ENCODE results near the gene HS1BP3.

HS1BP3 gene

DNA sequence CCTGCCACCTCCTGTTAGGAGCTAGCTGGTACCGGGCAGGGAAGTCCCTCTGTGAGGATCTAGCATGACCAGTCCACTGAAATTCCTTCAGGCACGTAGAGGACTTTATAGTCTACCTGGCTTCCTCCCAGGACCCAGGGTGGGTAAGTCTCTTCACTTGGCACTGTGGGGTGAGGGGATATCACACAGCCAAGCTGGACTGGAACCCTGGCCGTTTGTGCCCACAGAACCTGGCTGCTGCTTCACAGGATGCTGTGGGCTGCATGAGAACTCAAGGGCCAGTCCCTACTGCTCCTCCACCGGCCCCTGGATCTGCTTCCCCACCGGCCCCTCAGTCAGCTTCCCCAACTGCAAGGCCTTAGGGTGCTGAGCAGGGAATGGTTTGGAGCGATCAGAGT lies 35.8 kb downstream of the HS1BP3 start:
- DNase-seq, result no peak

DNA sequence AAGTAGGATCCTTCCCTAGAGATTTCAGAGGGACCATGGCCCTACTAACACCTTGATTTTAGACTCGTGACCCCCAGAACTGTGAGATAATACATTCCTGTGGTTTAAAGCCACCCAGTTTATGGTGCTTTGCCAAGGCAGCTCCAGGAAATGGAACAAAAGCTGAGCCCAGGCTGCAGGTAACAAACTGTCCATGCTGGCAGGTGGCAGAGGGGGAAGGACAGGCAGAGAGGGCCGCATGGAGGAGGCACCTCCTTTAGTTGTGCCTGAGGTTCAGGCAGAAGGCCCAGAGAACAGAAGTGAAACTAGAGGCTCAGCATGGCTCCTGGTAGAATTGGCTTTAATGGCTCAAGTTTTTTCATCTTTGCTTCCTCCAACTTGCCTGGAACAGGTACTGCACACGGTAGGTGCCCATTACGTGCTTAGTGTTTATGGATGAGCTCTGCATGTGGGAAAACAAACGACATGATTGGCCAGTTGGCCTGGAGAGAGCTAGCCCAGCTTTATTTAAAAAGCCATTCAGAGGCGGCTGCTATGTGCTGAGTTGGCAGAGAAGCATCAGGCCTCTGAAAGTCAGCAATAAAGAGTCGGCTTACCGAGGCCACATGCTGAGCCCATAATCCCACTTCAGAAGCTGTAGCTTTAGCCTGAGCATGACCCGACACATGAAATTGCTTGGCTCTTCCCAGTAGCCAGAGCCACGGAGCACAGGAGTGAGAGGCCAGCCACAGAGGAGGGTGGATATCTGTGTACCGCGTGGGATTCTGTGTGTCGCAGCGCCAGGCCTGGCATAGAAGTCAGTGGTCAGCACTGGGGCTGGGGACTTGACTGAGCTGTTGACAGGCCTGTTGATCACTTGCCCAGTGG lies 36.5 kb downstream of the HS1BP3 start:
- no peak for DNase-seq

DNA sequence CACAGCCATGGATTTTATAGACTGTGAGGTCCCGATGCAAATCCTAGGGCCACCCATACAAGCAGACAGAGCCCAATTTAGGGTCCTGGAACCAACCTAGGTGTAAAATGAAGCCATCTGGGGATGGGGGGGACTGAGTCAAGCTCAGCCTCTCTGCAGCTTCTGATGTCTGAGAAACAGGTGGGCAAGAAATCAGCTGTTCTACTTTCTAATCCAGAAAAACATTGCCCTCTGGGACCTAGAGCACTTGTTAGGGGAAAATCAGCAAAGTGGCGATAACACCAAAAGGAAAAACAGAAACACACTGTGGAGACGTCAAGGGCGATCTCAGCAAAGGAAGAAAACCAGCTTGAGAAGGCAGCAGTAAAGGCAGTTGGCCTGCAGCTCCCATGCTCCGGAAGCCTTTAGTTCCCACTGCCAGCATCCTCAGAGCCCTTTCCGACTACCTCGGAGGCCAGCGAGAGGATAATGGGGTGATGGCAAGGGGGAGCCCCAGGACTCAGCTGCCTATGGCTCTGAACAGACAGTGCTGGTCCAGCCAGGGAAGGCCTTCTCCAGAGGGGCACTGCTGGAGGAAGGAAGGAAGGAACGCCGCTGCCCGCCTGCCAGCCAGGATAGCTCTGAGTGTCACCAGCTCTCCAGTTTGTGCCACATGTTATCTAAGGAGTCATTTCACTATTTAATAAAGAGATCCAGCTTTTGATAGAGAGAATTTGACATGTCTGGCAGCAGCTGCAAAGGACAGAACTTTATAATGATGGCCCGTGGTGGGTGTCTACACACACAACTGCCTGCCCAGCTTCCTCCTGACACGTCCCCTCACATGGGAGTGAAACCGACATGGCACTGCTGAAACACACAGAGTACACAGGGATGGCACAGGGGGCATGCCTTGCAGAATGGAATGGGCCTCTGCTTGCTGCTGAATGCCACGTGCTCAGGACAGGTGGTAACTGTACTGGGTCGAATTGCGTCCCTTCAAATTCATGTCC lies 37.7 kb downstream of the HS1BP3 start:
- no peak for DNase-seq

DNA sequence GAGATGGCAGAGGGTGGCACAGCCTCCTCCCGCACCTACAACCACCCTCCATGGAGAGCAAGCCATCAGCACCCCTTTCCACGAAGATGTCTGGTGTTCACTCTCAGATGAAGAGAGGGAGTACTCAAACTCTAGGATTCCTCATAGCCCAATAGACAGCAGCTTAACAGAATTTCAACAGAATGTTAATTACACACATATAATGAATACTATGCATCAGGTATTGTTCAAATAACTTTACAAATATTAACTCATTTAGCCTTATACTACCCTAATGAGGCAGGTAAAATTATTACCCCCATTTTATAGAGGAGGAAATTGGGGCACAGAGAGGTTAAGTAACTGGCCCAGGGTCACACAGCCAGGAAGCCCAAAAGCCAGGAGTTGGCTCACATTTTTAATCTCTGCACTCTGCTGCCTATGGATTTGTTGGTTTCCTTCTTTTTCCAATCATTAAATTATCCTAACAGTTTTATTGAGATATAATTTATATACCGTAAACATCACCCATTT lies 39.0 kb downstream of the HS1BP3 start:
- DNase-seq, result no peak

DNA sequence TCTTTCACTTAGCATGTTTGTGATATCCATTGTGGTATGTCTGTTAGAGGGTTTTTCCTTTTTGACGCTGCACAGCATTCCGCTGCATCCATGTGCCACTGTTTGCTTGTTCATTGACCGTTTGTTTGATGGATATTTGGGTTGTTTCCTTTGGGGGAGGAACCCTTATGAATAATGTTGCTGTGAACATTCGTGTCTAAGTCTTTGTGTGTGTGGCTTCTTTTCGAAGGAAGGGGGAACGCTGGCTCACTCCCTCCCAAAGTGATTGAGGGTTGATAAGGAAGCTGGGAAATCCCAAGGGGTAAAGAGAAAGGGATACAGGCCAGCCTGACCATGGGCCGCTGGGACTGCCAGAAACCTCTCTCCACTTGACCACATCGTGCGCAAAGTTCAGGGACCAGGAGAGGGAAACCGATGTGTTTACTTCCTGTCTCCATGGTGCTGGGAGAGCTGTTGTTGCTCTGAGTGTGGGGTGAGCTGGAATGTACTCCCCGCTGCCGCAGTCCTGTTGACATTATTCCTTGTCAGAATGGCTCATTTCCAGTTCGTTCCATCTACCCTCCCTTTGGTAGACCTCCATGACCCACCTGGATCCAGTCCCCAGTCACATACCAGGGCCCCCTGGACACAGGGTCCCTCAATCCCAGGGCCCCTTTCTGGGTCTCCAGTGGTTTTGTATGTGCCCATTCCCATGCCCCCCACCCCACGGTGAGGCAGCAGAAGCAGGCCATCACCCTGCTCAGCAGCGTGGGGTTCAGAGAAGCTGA lies 39.6 kb downstream of the HS1BP3 start:
- no peak for DNase-seq

DNA sequence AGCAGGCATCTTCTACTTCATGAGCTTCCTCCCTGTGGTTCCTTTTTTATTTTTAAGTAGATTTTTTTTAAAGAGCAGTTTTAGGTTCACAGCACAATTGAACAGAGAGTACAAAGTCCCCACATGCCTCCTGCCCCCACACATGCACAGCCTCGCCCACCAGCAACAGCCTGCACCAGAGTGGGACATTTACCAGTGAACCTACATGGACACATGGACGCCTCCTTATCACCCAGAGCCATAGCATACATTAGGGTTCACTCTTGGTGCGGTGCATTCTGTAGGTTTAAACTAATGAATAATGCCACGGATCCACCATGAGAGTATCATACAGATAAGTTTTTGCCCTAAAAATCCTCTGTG lies 40.9 kb downstream of the HS1BP3 start:
- no peak for DNase-seq

DNA sequence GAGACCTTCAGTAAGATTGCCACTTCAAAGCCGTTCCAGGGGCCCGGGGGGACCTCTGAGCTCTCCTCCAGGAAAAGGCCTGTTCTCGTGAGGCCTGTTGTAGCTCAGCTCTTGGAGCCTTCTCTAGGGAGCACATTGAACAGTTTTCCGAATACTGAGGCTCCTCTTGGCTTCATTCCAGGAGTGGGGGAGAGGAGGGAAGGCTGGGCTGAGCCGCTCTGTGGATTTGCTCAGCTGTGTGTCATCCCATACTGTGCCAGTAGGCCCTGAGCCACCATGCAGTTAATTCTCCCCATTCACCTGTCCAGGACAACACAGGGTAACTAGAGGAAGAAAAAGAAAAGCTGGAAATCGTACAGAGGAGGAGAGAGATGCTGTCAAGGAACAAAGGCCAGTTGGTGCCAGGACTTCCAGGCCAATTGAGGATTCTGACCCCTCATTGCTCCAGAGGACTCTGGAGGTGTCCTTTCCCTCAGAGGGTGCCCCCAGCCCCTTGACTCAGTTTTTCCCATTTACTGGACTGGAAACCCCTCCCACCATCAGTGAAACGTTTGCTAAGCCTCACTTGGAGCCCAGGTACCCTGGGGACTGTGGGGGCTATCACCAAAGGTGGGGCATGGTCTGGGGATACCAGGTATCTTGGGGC lies 41.4 kb downstream of the HS1BP3 start:
- DNase-seq, result no peak

DNA sequence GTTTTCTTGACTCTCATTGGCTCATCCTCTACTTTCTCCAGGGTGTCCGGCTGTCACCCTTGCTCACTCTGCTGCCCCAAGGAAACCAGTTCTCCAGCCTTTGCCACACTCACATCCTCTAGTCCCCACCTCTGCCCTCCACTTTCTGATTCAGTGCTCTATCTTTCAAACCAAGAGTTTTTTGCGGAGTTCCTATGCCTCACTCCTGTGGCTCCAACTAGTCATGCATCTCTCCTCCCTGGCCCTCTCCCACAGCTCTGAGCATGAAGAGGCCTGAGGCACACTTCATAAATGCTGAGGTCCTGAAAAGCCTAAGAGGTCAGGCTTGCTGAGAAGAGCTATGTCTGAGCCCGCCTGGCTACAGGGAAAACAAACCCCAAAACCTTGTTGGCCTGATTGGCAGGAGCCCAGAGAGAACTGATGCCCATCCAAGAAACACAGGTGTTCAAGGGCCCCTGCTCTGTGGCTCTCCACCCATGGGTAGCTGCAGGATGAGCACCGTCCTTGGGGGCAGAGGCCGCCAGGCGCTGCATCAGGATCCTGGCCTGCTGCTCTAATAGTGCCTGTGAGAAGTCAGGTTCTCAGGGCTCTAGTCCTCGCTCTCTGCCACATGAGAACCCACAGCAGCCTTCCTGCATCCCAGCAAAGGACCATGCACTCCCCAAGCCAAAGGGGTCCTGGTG lies 42.1 kb downstream of the HS1BP3 start:
- DNase-seq, result no peak

DNA sequence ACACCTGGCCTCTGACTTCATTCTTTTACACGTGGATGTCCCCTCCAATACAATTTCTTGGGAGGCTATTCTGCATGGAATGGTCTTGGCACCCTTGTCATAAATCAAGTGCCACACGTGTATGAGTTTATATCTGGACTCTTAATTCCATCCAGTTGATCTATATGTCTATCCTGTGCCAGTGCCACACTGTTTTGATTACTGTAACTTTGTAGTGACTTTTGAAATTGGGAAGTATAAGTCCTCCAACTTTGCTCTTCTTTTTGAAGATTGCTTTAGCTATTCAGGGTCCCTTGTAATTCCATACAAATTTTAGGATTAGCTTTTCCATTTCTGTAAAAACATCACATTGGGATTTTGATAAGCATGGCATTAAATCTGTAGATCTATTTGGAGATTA lies 43.5 kb downstream of the HS1BP3 start:
- no peak for DNase-seq

DNA sequence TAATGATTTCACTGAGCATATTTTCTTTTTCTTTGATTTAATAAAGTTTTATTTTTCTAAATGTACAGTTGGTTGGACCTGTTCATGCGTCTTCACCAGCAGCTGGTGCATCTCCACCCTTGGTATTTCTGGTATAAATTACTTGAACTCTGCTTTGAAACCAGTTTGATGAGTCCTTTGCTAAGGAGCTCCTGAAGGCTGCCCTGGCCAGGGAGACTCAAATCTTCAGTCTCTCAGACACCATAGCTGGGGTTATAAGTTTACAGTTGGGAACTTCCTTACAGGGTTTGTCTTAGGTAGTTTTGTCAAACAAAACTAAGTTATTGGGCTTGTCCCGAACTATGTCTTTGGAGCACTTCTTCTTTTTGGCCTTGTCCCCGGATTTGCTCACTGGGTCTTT lies 44.7 kb downstream of the HS1BP3 start:
- no peak for DNase-seq

DNA sequence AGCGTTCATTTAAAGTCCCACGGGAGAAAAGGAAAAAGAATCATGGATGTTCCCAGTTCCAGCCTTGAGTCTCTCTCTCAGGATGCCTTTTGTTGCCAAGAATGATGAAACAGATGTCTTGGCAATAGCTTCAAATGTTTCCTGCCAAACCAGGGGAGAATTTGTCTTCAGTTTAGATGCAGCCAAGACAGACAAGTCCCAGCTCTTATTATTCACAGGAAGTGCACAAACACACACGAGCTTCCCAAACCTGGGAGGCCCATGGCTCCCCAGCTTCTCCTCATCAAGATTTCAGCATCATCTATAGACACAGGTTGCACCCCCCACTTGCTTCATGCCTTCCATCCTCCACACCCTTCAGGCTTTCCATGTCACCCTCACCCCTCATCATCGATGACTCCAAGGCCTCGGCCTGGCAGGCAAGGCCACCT lies 45.9 kb downstream of the HS1BP3 start:
- DNase-seq, result no peak

DNA sequence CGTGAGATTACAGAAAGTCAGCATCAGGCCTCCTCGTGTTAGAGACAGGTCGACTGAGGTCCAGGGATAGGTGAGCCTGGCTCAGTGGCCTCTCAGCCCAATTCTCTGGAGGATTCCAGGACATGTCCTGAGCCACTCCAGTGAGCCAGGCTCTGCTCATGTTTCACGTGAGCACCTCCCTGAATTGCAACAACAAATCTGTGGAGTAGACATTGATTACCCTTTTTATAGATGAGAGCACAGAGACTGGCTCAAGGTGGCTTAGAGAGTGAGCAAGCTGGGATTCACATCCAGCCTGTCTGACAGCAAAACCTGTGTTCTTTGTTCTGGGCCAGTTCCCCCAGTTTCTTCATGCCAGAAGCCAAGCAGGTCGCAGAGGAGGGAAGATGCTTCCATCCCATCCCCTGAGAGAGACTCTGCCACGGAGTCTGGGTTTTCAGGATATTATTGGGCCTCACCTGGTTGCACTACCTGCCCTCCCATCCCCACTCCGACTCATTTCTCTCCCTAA lies 46.4 kb downstream of the HS1BP3 start:
- no peak for DNase-seq

DNA sequence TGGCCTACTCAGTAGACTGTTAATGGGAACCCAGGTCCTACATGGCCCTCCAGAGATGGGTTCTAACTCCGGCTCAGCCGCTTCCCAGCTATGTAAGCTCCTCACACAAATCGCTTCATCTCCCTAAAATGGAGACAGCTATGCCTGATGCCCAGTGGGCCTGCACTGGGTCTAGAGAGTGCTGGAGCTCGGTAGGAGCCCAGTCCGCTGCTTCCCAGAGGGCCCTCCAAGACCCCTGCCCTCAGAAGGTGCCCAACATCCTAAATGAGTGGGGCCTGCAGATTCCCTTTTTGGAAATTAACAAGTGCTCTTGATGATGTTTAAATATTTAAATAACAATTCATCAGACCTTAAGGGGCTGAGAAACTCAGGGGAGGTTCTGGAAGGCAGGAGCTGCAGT lies 47.1 kb downstream of the HS1BP3 start:
- no peak for DNase-seq

DNA sequence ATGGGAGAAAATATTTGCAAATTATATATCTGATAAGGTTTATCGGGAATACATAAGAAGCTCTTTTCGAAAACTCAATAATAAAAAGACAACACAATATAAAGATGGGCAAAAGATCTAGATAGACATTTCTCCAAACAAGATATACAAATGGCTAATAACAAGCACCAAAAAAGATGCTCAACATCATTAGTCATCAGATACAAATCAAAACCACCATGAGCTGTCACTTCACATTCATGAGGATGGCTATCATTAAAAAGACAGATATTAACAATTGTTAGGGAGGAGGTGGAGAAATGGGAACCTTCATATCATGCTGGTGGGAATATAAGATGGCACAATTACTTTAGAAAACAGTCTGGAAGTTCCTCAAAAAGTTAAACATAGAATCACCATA lies 48.1 kb downstream of the HS1BP3 start:
- DNase-seq, result no peak

DNA sequence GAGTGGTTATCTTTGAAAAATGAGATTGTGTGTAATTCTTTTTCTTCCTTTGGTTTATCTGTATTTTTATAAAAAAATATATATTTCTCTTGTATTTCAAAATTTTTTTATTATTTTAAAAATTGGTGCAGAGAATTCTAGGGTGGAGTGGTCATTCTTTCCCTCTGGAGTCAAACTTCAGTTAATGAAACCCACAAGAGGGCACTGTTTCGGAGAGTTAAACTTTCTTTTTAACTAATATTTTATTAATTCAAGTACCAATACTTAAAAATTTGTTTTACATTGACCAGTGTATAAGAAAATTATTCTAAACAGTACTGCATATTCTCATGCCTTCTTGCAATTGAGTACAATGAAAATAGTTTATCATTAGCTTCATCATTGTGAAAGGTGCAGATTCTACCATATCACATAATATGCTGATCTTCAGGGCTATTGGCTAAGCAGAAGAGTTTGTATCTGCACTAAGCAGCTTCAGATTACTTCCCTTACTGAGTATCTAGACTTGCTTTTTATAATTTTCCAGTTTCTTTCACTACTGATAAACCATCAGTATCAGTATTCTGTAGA lies 50.1 kb downstream of the HS1BP3 start:
- no peak for DNase-seq

DNA sequence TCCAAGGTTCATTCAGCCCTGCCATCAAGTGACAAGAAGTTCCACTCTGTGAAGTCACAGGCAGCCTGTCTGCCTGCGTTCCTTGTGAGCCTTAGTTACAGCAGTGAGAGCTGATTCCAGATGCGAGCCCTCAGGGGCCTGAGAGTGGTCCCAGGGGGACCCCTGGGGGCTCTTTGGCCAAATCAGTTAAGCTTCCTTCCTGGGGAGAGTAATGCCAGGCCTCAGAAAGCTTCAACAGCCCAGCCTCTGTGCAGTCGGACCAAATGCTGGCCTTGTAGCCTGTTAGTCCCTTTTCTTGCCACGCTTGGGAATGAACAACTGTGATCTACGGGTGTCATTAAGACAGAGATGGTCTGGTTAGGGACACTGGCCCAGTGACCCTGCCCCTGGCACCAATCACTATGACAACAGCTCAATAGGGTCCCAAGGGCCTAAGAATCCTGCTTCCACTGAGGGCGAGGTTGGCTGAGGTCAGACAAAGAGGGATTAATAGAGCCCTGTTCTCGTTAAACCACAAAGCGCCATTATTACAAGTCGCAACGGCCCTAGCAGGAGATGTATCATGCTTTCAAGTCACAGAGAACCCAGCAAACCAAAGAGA lies 50.9 kb downstream of the HS1BP3 start:
- DNase-seq, result no peak

DNA sequence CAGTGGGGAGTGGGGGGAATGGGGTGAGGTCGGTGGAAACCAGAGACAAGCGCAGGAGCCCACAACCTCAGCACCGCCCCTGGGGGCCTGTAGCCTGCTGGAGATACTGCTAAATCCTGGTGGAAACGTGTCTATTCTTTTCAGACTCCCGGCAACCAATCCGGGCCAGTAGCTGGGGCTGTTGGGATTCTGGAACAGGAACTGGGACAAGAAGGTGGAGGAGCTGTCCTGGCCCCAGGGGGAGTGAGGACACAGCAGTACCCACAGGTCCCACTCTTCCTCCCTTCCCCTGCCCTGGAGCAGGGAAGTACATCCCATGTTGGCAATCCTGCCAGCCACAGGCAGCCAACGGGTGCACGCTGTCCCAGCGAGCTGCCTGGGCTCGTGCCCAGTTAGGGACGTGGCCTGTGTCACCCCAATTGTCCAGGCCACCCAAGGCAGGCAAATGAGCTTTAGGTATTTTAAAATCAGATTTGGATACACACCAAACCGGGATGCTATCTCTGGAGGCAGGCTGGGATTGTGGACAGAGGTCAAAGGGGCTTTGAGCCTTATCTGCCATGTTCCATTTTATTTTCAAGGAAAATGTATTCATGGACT lies 51.8 kb downstream of the HS1BP3 start:
- DNase-seq, result no peak

DNA sequence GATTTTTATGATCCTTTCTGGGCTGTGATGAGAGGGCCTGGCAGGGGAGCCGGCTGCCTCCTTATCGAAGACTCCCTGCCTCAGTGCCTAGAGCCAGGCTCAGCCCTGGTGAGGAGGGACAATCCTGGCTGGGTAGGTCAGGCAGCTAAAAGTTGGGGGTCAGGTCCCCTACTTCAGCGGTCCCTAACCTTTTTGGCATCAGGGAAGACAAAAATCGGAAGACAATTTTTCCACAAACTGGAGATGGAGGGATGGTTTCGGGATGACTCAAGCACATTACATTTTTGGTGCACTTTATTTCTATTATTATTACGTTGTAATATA lies 53.1 kb downstream of the HS1BP3 start:
- no peak for DNase-seq

DNA sequence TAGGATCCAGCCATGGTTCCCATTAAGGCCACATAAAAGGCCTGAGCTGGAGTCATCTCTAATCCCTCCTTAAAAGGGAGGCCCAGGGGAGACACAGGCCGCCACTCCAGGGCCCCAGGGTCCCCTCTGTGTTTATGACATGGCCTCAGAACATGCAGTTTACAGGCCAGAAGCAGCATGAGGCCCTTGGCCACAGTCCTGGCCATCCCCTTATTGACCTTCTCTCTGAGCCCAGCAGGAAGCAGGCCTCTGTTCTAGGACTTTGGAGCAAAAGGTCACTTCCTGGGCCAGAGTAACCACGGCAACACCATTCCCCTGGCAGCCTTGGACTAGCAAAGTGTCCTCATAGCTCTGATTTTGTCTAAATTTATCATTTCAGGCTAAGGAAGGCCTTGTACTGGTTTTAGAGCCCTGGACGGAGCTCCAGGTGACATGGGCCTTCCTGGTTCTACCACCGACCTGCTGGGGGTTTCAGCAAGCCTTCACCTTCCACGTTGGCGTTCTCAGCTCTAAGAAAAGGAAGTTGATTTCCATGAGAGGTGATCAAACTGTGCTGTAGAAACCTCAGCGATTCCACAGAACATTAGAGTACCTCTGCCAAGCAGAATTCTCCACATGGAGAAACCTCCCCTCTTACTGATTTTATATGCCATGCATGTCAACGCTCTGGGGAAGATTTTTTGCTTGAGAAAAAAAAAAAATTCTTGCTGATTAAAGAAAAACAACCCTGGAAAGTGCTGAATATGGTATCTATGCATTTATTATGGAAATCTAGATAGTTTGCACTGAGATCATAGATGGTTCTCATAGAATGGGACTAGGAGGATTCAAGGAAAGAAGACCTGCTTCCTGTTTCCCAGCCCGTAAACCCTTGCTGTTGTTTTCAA lies 53.7 kb downstream of the HS1BP3 start:
- no peak for DNase-seq

All from CD4-positive, alpha-beta T cell treated with Interleukin-10 for 1 hour (primary cell).